GM12801 (cell line): ENCODE results near the gene PDE7B.

Experiments
- CTCF ChIP-seq: IDR thresholded peaks from one replicate; pipeline ENCODE4 v1.5.1; 2011; ENCODE audit warnings: control low read depth; ENCODE audit not compliant: insufficient read length; ENCODE audit errors: extremely low read depth

PDE7B gene

DNA sequence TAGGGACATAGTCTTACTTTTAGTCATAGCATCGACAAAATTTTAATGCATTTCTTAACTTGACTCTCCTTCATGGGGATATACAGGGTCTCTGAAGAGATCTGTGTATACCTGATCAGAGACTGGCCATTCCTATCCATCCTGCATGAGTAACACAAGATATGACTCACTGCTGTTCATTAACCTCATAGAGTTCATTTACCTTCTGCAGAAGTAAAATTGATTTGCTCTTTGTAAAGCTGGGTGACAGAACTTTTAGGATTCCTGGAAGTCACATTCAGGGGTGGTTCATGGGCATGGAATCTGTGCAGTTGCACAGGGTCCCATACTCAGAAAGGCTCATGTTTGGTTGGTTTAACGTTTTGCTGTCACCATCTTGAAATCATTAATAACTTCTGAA is 53.2 kb downstream of the PDE7B start:
- TF ChIP-seq CTCF, result no peak

- no peak for TF ChIP-seq CTCF
Measured at GRCh38 chr6:135905604-135906300, 54.3 kb downstream of the PDE7B start.

DNA sequence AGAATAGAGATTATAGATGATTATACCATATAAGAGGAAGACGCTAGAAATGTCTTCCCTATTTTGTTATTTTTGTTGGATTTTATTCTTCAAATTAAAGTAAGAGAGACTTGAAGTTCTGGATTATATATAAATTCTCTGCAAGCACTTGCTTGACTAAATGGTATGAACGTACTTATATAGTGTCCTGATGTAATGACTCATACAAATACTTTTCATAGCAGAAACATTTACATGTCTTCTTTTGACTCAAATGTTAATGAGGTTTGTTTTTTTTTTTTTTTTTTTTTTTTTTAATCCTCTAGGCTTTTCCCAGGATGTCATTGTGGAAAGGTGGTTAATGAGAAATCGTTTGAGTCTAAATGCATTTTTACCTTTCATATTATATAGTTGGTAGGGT is 55.0 kb downstream of the PDE7B start:
- TF ChIP-seq CTCF, result no peak

DNA sequence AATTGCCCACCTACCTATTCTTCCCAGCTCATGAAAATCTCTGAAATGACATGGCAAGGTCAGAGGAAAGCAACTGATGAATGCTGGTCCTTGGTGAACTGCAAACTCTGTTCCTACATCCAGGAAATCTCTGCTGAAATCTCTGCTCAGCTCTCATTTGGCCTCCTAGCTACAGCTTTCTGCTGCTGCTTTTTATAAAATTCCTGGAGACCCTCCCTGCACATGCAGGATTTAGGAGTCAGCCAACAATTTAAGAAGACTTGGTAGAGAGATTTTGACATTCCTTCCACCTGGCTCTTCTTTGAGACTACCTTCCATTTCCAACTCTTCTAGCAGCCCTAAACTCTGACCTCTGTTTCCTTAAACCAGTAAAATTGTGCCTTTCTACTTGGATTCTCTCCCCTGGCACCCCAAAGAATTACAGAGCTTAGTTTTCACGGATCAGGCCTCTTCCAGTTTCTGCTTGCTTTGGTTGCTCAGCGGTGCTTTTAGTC is 55.5 kb downstream of the PDE7B start:
- no peak for TF ChIP-seq CTCF

DNA sequence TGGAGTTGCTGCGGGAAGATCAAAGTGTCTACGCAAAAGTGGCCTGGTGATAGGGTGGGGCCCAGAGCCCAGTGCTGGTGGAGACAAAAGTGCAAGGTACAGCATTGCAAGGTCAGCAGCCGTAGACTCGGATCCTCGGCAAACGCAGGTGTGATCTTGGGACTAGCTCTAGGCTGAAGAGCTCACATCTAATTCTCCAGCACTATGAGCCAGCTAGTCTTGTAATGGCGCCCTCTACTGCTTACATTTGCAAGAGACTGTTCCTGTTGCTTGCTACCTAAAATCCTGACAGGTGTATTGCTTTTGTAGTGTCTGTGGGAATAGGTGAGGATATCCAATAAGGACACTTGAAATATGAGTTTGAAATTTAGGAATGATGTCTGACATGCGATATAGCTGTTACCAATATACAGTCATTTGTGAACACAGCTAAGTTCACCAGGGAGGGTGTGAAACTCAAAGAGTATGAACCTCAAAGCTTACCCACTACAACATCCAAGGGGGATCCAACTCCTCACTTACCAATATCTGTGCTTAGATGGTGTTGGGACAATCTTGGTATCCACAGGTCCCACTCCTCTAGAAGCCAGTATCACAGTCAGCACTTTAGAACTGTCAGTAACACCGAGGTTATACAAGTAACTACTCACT is 58.4 kb downstream of the PDE7B start:
- TF ChIP-seq CTCF, result no peak

DNA sequence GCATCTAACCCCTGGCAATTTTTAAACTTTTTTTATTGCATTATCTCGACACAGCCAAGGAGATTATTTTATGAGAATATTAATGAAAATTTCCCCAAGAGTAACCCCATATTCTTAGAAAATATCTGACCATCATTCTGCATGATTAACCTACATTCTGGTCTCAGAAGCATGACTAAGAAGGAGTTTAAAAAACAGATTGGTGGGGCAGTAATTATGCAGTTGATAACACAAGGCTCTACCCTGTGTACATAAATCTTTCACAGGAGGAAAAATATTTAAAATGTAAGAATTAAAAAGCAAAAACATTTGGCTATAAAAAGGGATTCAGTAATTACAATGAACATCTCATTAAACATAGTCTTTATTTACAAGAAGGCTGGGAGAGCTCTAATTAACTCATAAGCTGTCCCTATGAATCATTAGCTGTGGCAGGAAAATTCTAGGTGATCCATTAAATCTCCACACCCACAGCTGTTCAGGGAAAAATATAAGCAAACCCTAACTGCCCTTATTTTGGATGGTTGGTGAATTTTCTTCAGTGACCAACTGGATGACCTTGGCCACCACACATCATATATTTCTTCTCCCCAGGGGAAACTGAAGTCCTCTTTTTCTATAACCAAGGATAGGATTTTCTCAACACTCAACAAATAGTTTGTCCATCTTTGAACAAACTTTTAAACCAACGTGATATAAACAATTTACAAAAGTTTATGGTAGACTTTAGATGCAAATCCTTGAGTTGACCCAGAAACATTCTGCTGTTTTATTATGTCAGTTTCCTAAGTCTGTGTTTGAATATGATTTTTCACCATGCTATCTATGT is 59.5 kb downstream of the PDE7B start:
- no peak for TF ChIP-seq CTCF

- no peak for TF ChIP-seq CTCF
Measured at GRCh38 chr6:135913785-135914184, 62.3 kb downstream of the PDE7B start.
